RPMI7951 (cell line): ENCODE data around the gene FAM193A. TPM values are rescaled to one million over a fixed set of nuclear protein-coding genes. Genes with fewer than 3 reads are reported as not detected.
"Not testable (repeated sequence)": the region's sequence is repeated elsewhere in the genome, so short reads cannot be mapped to it uniquely, and the experiment has no call there.

Source experiments
- DNase-seq: peaks from one replicate; pipeline ENCODE4 v3.0.0-alpha.2; 2012; ENCODE audit warnings: low read depth
- total RNA-seq: library from RNA; depleted of rRNA; stranded (reverse); fragments of >200 nt; shearing (Covaris generic); gene quantifications from 2 replicates; pipeline ENCODE4 v1.2.3, GENCODE V29; 2014

FAM193A gene
- total RNA-seq, 1 experiment from 2014 or later: 7.1 TPM

- DNase-seq: no peak
These were observed 191.8 kb downstream of the FAM193A start for GRCh38 chr4:2728221-2728620.

GRCh38 chr4:2728806-2729532, 192.5 kb downstream of the FAM193A start:
- no peak for DNase-seq

DNA sequence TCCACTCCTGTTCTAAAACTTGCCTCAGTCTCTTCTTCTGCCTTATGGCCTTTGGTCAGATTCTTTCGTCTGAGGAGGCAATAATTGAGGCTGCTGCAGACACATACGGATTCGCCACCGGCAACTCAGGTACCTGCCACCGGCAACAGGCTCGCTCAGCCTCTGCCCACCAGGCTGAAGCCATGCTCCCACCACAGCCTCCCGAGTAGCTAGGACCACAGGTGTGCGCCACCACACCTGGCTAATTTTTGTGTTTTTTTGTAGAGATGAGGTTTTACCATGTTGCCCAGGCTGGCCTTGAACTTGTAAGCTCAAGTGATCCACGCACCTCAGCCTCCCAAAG, 193.1 kb downstream of the FAM193A start:
- DNase-seq: no peak

GRCh38 chr4:2731907-2732317, 195.5 kb downstream of the FAM193A start:
- DNase-seq: no peak

- DNase-seq: no peak
These were observed 196.1 kb downstream of the FAM193A start for GRCh38 chr4:2732526-2732925.

- DNase-seq: no peak
These were observed 196.8 kb downstream of the FAM193A start for GRCh38 chr4:2733001-2733843.

- DNase-seq: no peak
These were observed 197.6 kb downstream of the FAM193A start for GRCh38 chr4:2733844-2734574.

GRCh38 chr4:2734612-2735011, 198.2 kb downstream of the FAM193A start:
- DNase-seq: peak; percentile 39

DNA sequence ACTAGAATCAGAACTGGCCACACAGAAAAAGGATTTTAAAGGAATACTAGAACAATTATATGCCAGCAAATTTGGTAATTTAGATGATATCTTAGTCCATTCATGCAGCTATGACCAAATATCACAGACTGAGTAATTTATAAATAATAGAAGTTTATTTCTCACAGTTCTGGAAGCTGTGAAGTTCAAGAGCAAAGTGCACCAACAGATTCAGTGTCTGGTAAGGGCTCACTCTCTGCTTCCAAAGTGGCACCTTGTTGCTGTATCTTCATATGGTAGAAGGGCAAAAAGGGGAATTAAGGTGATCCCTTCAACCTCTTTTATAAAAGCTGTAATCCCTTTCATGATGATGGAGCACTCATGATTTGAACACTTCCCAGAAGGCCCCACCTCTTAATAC, 199.4 kb downstream of the FAM193A start:
- DNase-seq: no peak

GRCh38 chr4:2738296-2738695, 201.8 kb downstream of the FAM193A start:
- DNase-seq: not testable (repeated sequence)

DNA sequence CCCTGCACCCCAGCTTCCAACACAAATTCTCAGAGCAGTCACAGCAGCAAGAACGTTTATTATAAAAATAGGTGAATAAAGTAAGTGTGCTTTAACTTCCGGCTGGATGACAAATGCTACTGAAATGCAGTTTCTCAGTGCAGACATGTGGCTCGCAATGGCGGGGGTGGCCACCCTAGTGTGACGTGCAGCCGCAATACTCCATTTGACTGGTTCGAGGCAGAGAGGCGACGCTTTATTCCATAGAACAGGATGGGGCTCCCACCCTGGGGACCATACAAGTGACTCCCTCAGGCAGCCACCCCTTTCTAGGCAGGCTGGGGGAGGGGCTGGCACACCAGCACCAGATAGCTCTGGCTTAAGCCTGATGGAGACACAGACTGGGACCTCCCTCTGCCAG, 205.2 kb downstream of the FAM193A start:
- DNase-seq: no peak

DNA sequence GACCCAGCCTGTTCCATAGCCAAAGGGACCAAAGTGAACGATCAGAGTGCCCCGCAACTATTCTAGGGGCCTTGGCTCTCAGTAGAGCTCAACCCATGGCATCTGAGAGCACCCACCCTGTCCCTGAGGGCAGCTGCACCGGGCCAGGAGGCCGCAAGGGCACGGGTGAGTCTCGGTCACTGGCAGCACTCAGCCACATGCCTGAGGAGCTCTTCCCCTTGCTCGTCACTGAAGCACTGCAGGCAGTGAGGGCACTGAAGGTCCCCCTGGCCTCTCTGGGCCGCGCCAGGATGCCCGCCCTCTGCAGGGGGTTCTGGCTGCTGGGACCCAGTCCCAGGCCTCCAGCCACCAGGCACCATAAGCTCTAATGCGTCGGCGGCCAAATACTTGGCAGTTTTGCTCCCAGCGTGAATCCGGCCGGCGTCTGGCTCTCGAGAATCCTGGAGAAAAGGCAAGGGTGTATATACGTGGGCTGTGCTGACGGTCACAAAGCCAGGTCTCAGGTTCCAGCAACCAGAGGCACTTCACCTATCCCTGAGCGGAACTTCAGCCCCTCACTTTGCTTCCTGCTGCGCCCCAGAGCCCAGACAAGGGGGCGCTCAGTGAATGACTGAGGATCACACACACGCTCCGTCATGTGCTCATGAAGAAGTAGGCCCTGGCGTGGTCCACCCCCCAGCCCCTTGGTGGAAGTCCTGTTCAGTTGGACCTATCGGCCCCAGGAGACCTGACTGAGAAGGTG, 205.8 kb downstream of the FAM193A start:
- DNase-seq: no peak

DNA sequence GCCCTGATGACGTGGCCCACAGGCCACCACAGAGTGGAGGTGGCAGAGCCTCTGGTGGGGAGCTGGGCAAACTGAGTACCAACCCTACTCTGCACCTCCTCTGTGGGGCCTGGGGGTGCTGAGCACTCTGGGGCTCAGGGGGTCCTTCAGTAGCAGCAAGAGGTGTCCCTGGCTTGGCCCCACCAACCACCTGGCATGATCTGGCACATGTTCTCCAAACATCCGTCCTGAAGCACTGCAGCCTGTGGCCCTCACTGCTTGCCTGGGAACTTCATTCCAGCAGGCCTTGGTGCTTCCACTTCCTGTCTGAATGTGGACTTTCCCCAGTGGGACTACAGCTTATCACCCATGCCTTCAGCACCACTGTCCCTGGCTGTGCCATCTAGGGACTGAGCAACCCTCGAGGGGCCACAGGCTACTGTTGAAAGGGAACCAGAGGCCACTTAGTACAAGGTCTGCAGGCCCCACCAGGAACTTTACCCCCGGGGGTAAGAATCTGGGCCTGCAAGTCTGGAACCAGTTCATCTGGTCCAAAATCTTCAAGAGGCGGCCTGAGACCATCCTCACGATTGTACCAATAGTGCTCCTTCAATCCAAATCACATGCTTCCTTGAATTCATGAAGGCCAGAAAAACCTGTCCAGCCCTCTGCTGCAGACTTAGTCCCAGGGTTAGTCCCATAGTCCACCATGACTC, 206.5 kb downstream of the FAM193A start:
- no peak for DNase-seq

- no peak for DNase-seq
These were observed 207.3 kb downstream of the FAM193A start for GRCh38 chr4:2743518-2744445.

GRCh38 chr4:2744576-2745270, 208.3 kb downstream of the FAM193A start:
- DNase-seq: no peak

GRCh38 chr4:2745516-2745915, 209.1 kb downstream of the FAM193A start:
- DNase-seq: no peak

DNA sequence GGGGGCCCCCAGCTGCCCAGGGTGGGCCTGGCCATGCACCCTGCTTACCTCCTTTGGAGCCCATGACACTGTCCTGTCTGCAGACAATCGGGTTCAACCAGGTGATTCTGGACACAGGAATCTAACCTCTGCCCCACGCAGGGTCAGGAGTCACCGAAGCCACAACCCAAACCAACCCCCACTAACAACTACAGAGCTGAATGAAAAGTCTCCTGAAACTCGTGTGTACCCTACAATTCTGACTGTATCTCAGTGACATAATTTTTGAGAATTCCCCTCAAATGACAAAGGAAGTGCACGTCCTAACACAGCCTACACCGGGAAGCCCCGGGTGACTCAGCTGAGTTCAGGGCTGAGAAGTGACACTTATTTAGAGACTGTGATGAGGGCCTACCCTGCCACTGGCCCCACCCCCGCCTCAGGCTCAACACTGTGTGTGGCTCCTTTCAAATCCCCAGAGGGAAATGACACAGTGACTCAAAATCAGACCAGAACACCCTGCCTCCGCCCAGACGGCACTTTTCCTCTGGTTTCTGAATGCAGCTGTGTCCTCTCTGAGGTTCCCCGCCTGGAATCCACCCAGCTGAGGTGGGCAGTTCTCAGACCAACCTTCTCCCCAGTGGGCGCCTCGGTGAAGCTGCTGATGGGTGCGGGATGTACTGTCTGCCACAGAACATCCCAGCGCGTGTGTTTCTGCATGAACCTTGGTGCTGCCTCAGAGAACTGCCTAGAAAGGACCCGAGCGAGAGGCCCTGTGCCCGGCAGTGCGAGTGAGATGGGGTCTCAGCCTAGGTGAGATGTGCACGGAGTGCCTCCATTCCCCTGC, 209.7 kb downstream of the FAM193A start:
- peak; percentile 92 for DNase-seq

GRCh38 chr4:2746891-2747695, 210.6 kb downstream of the FAM193A start:
- DNase-seq: no peak
